A673 (cell line): ENCODE data around the gene ECM2. TPM values are rescaled to one million over a fixed set of nuclear protein-coding genes. Genes with fewer than 3 reads are reported as not detected.
"Not testable (repeated sequence)": the region's sequence is repeated elsewhere in the genome, so short reads cannot be mapped to it uniquely, and the experiment has no call there.

ENCODE experiments used
- Bru-seq: library from RNA; stranded (reverse); fragments of 400-500 nt; gene quantifications from one replicate; lab custom pipeline; 2021; lab: Mats Ljungman, UMichigan
- BruChase-seq, 2 experiments: library from RNA; stranded (reverse); fragments of 400-500 nt; gene quantifications; one replicate each; lab custom pipeline; 2021; lab: Mats Ljungman, UMichigan
- BruUV-seq: library from RNA; stranded (reverse); fragments of 400-500 nt; replicated peaks from 2 replicates; lab custom pipeline; 2021; lab: Mats Ljungman, UMichigan
- CTCF ChIA-PET: fragments of 300-600 bp; sonication (Branson Sonifier 250); formaldehyde crosslinking; loops from one replicate; lab custom pipeline; 2022; ENCODE audit warnings: antibody characterized with exemption; lab: Charles Lee
- POLR2A ChIA-PET: fragments of 300-600 bp; sonication (Branson Sonifier 250); formaldehyde crosslinking; loops from one replicate; lab custom pipeline; 2022; ENCODE audit warnings: antibody characterized with exemption; ENCODE audit not compliant: low non-redundant PET; lab: Charles Lee
- DNase-seq: peaks from one replicate; pipeline ENCODE4 v3.0.0-alpha.2; 2015; ENCODE audit warnings: low spot score
- H3K27ac ChIP-seq: fragments of 200-600 bp; sonication (generic); 2 replicates; pipeline ENCODE4 v1.5.1; 2016; ENCODE audit warnings: mixed run types, low read depth, mild to moderate bottlenecking, mixed read lengths, antibody characterized with exemption, low read length; ENCODE audit not compliant: poor library complexity, severe bottlenecking
- H3K27me3 ChIP-seq: fragments of 200-600 bp; sonication (generic); replicated peaks from 2 replicates; pipeline ENCODE4 v1.6.1; 2017; ENCODE audit warnings: mixed run types, low read depth, mild to moderate bottlenecking, mixed read lengths, antibody characterized with exemption, low read length; ENCODE audit not compliant: insufficient read depth, poor library complexity
- H3K36me3 ChIP-seq: fragments of 200-600 bp; sonication (generic); 2 replicates; pipeline ENCODE4 v1.6.1; 2016; ENCODE audit warnings: mixed run types, mild to moderate bottlenecking, mixed read lengths, antibody characterized with exemption, low read length; ENCODE audit not compliant: insufficient read depth, poor library complexity, severe bottlenecking
- H3K4me1 ChIP-seq: fragments of 200-600 bp; sonication (generic); 2 replicates; pipeline ENCODE4 v1.6.1; 2017; ENCODE audit warnings: mixed run types, mild to moderate bottlenecking, mixed read lengths, antibody characterized with exemption, low read length; ENCODE audit not compliant: insufficient read depth, poor library complexity, severe bottlenecking
- H3K4me3 ChIP-seq: fragments of 200-600 bp; sonication (generic); 2 replicates; pipeline ENCODE4 v1.5.1; 2016; ENCODE audit warnings: low read depth, mixed run types, mild to moderate bottlenecking, mixed read lengths, low read length; ENCODE audit not compliant: poor library complexity, severe bottlenecking
- H3K9me3 ChIP-seq: fragments of 200-600 bp; sonication (generic); 2 replicates; pipeline ENCODE4 v1.6.1; 2016; ENCODE audit warnings: mixed run types, low read depth, mild to moderate bottlenecking, mixed read lengths, antibody characterized with exemption, low read length; ENCODE audit not compliant: poor library complexity, severe bottlenecking
- EZH2 ChIP-seq: fragments of 200-600 bp; sonication (generic); IDR thresholded peaks from 2 replicates; pipeline ENCODE4 v1.6.1; 2017; ENCODE audit warnings: borderline replicate concordance, low read depth, mild to moderate bottlenecking, mixed read lengths, antibody characterized with exemption, low read length; ENCODE audit not compliant: poor library complexity, severe bottlenecking
- intact Hi-C: fragments of 100-400 bp; cut with micrococcal nuclease; formaldehyde crosslinking; loops from one replicate; pipeline ENCODE4 v1.10.0; 2022; ENCODE audit not compliant: unreplicated experiment
- long read RNA-seq: library from polyadenylated mRNA; stranded (forward); transcript quantifications from one replicate; pipeline ENCODE4 v2.0.0, GENCODE V29; 2022
- total RNA-seq: library from RNA; stranded (reverse); gene quantifications from 2 replicates; pipeline ENCODE4 v1.2.3, GENCODE V29; 2021
- TF ChIP-seq, protein P1 (sequence below): fragments of 300-800, 200-600 bp; sonication (generic); conservative IDR thresholded peaks from 2 replicates; pipeline ENCODE4 v1.5.1; 2017; ENCODE audit warnings: low read depth, mild to moderate bottlenecking, antibody characterized with exemption, low read length, moderate library complexity, mixed read lengths

ECM2 gene
- total RNA-seq (0.22 and 0.24 TPM in 2 replicates), Bru-seq, nascent RNA (percentile 14 among the genes with signal in this experiment), BruChase-seq, experiment 1, labeled RNA remaining after a 2-hour chase (percentile 13 among the genes with signal in this experiment), BruChase-seq, experiment 2, labeled RNA remaining after a 6-hour chase (percentile 13 among the genes with signal in this experiment)
- long read RNA-seq, partial matches to known transcripts = 0 of 2 reads
- long read RNA-seq, other reads (novel, unspliced or antisense) = 2 of 2 reads

DNA sequence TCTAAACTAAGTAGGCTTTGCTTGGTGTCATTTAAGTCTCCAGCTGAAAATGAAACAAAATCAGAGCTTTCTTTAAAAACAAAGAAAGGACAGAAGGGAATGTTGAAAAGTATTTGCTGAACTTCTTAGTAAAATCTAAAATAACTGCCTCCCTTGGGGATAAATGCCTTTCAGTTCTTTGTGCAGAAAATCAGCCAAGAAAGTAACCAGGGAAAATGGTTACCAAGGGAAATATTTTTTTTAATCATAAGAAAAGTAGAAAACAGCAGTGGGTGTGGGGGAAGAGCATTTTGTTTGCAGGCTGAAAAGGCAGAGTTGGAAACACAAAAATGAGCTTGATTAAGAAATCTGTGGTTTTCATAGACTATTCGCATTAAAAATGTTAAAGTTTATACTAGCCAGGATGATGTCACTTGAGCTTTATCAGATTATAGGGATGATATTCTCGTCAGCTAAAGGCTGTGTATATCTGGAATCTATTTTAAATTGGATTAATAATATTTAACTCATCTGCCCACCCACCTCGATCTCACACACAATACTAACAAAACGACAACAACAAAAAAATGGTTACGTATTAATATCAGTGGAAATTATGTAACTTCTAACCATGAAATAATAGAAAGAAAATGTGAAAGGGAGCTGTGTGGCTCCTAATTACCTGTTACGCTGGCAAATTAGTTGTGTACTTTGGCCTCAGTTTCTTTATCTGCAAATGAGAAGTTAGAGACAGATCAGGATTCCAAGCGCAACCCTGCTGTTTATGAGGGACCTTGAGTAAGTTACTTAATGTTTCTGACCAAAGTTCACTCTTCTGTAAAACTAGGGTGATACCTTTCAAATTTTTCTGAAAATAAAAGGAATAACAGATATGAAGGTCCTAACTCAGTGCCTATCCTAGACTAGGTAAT is at the start of gene ECM2:
TSS of gene ECM2 (minus strand) at position 51 of the 911 bp plus-strand sequence. CDS start 13,124 bp downstream, outside the sequence.
- no peaks in the 10 kb centered on the region for H3K36me3 ChIP-seq
- intact Hi-C loops = no loop called here
- H3K27me3 ChIP-seq = no peaks in the 10 kb centered on the region
- POLR2A ChIA-PET = no interaction called here
- CTCF ChIA-PET = no interaction called here
- H3K27ac ChIP-seq = peak within 1 kb of the TSS; percentile 63
- peaks cover 12% of the 10 kb centered on the region for H3K4me1 ChIP-seq
- BruUV-seq = no TSS peak
- peak within 1 kb of the TSS; percentile 21 for H3K4me3 ChIP-seq
- H3K9me3 ChIP-seq = no peaks in the 10 kb centered on the region
- TF ChIP-seq, protein P1, sequence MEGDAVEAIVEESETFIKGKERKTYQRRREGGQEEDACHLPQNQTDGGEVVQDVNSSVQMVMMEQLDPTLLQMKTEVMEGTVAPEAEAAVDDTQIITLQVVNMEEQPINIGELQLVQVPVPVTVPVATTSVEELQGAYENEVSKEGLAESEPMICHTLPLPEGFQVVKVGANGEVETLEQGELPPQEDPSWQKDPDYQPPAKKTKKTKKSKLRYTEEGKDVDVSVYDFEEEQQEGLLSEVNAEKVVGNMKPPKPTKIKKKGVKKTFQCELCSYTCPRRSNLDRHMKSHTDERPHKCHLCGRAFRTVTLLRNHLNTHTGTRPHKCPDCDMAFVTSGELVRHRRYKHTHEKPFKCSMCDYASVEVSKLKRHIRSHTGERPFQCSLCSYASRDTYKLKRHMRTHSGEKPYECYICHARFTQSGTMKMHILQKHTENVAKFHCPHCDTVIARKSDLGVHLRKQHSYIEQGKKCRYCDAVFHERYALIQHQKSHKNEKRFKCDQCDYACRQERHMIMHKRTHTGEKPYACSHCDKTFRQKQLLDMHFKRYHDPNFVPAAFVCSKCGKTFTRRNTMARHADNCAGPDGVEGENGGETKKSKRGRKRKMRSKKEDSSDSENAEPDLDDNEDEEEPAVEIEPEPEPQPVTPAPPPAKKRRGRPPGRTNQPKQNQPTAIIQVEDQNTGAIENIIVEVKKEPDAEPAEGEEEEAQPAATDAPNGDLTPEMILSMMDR = no peak
- no peak for TF ChIP-seq EZH2
- peak; percentile 45 for DNase-seq

DNA sequence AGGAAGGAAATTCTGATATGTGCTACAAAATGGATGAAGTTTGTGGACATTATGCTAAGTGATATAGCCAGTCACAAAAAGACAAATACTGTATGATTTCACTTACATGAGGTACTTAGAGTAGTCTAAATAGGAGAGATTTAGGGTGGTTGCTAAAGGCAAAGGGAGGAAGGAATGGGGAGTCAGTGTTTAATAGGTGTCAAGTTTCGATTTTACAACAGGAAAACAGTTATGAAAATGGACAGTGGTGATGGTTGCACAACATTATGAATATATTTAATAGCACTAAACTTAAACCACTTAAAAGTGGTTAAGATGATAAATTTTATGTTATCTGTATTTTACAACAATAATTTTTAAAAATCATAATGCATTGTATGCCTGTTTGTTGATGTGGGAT is 40.4 kb upstream of the ECM2 start:
- no peaks in the 10 kb centered on the region for H3K36me3 ChIP-seq
- no peak for TF ChIP-seq EZH2
- H3K27me3 ChIP-seq = no peaks in the 10 kb centered on the region
- no TSS peak for BruUV-seq
- no peak overlapping the region for H3K4me3 ChIP-seq
- no peak overlapping the region for H3K27ac ChIP-seq
- CTCF ChIA-PET = no interaction called here
- H3K4me1 ChIP-seq = no peaks in the 10 kb centered on the region
- intact Hi-C loops = no loop called here
- DNase-seq = no peak
- POLR2A ChIA-PET = no interaction called here
- no peaks in the 10 kb centered on the region for H3K9me3 ChIP-seq

DNA sequence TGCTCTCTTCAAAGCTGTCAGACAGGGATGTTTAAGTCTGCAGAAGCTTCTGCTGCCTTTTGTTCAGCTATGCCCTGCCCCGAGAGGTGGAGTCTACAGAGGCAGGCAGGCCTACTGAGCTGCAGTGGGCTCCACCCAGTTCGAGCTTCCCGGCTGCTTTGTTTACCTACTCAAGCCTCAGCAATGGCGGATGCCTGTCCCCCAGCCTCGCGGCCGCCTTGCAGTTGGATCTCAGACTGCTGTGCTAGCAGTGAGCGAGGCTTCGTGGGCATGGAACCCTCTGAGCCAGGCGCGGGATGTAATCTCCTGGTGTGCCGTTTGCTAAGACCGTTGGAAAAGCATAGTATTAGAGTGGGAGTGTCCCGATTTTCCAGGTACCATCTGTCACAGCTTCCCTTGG is 37.8 kb upstream of the ECM2 start:
- DNase-seq, H3K27me3 ChIP-seq, POLR2A ChIA-PET, H3K36me3 ChIP-seq, BruUV-seq, H3K27ac ChIP-seq, H3K9me3 ChIP-seq, intact Hi-C loops, H3K4me1 ChIP-seq, CTCF ChIA-PET, H3K4me3 ChIP-seq: not testable (repeated sequence)

DNA sequence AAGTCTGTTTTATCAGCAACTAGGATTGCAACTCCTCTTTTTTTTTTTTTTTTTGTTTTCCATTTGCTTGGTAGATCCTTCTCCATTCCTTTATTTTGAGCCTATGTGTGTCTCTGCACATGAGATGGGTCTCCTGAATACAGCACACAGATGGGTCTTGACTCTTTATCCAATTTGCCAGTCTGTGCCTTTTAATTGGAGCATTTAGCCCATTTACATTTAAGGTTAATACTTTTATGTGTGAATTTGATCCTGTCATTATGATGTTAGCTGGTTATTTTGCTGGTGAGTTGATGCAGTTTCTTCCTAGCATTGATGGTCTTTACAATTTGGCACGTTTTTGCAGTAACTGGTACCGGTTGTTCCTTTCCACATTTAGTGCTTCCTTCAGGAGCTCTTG is 36.1 kb upstream of the ECM2 start:
- CTCF ChIA-PET, BruUV-seq, H3K27ac ChIP-seq, intact Hi-C loops, H3K27me3 ChIP-seq, DNase-seq, H3K9me3 ChIP-seq, H3K4me1 ChIP-seq, H3K4me3 ChIP-seq, POLR2A ChIA-PET, H3K36me3 ChIP-seq: not testable (repeated sequence)
